Activated CD8-positive, alpha-beta memory T cell treated with anti-CD3 and anti-CD28 coated beads, Interleukin-2, amount 50 U/mL, for 4 hours (primary cell): ENCODE data around the gene GPC6.
"Not testable (repeated sequence)": the region's sequence is repeated elsewhere in the genome, so short reads cannot be mapped to it uniquely, and the experiment has no call there.

ENCODE experiments used
- DNase-seq: peaks from one replicate; pipeline ENCODE4 v3.0.0-alpha.2; 2020

Gene GPC6

DNA sequence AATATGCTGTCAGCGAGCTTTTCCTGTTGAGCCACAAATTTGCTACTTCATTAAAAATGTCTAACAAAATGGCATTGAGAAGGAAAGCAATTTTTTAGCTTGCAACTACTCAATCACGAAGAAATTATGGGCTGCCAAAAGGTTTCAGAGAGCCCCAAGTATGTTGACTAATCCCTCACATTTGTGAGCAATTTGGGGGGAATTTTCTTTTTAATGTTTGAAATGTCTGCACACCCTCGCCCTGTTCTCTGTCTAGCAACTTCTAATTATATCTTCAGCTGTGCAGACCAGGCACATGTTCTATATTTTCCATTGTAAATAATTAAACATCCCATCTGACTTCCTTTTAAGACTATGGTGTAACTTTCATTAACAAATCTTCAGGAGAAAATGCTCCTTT, 1060.0 kb downstream of the GPC6 start:
- no peak for DNase-seq

DNA sequence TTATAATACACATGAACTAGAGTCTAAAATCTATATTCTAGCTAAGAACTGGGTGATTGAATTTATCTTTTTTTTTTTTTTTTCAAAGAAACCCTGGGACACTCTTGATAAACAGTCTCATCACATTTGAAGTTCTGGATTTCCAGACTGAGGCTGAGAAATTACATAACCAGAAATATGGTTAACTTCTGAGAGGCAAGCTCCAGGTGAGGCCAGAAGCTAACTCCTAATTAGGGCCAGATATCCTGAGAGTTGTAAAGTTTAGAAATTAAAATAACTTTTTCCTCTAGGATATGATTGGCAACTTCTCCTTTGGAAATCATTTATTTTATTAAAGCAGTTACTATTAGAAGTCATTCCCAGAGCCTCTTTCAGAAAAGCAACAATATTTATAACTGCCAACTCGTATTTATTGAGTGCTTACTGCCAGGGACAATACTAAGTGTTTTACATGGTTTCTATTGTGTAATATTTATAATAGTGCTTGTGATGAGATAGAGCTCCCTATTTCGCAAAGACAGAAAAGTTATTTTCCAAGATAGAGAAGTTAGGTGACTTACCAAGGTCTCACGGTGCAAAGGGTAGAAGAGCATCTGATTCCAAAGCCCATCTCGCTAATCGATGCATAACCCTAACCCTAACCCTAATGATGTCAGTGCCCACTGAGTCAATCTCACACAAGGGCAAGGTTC, 1065.2 kb downstream of the GPC6 start:
- no peak for DNase-seq

DNA sequence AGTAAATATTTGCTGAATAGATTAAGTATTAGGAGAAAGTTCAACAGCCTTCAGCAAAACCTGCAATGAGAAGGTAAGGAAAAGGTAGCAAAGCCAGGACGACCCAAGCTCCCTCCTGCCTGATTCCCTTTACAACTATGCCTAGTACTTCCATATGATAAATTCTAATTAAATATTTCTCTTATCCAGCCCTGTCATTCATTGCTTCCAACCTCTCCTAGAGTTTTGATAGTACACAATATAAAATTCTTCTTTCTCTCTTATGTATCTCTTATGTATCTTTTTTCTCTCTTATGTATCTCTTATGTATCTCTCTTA, 1065.7 kb downstream of the GPC6 start:
- no peak for DNase-seq

DNA sequence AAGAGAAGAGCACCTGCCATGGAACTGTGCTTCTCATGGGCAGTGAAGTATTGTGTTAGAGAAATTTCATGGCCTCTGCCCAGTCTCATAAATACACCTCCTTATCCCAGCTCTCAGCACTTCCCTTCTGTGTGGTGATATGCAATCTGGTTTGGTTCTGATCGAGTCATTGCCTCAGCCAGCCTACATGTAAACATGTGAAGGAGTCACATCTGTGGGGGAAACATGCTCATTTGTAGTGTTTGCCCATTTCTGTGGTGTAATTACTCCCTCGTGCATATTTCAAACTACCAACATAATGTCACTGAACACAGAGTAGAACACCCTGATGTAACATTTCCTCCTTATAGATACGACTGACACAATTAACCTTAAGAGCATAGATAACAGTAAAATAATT, 1069.9 kb downstream of the GPC6 start:
- DNase-seq, result no peak

DNA sequence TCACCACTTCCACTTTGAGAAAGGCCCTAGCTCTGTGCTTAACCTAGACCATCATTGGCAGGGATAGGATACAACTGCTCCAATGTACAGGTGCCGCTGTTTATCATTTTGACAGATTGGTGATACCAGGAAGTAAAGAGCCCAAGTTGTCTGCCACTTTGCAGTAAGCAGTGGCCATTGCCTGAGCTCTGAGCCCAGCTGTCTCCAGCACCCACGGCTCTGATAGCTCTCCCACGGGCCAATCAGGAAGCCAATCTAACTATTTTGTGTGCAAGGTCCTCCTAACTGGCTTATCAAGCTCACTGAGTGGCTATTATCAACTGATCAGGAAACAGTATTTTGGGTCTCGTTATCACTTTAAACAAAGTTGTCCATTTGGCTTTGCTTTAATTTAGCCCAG, 1071.7 kb downstream of the GPC6 start:
- DNase-seq, result no peak

DNA sequence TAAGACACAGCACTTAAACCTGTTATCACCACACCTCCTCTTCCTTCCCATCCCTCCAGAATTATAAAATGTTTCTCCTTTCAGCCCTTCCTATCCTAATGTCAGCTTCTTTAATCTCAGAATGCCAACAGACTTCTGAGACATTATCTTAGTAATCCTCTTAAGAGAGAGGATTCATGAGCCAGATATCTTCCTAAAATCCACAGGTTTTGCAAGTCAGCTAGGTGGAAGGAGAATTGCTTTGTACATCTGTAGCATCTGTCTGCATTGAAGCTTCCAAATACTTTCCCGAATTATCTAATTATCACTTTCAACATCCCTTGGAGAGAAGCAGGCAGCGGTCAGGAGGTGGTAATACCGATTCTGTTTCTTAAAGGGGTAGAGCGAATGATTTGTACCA, 1073.8 kb downstream of the GPC6 start:
- DNase-seq, result no peak

DNA sequence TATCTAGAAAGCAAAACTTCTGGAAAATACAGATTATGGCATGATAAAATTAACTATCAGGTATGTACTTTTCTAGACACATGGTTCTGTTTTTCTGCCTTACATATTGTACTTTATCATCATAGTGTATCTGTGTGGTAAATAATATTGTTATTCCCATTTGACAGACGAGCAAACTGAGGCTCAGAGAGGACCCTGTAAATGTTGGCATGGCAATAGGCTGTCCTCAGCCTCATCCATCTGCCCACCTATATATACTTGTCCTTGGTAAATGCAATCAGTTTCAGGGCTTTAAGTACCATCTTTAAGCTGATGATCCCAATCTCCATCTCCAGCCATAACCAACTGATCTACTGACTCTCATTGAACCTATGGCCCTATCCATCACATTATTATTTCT, 1074.9 kb downstream of the GPC6 start:
- DNase-seq, result no peak

DNA sequence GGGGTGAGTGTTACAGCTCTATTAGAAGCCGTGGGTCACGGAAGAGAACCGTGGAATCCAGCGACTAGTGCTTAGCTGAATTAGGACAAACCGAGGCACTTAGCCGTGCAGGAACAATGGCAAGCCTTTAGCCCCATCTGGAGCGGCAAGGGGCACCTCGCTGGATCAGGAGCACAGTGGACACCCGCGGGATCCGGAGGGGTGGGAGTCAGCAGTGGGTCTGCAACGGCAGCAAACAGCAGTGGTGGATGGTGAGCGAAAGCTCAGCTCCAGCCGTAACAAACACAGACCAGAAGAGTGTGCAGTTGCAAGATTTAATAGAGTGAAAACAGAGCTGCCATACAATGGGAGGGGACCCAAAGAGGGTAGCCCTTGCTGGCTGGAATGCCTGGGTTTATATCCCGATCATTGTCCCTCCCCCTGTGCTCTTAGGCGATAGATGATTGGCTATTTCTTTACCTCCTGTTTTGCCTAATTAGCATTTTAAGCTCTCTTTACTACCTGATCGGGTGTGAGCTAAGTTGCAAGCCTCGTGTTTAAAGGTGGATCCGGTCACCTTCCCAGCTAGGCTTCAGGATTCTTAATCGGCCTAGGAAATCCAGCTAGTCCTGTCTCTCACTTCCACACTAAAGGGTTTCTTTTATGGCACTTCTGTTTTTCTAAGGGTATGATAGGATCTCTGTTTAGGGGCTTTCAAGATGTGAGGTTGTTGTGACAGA, 1076.4 kb downstream of the GPC6 start:
- not testable (repeated sequence) for DNase-seq

DNA sequence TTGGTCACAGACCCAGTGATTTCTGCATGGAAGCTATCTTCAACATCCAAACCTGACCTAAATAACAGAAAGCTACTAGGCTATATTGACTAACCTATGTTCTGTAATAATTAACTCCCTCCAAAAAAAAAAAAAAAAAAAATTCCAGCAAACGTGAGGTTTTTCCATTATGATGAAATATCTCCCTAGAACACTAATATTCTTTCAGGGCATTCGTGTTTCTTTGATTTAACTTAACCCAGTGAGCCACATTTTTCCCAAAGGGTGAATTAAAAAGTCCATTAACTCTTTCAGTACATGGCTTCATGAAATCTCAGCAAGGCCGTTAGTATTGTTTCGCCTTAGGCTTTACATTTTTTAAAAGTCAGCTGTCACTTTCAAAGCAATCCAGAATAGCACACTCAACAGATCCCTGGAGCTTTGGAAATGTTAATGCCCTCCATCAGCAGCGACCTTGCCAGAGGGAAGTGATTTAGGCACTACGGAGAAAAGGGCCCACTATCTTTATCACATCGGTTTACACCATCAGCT, 1077.1 kb downstream of the GPC6 start:
- DNase-seq, result no peak

DNA sequence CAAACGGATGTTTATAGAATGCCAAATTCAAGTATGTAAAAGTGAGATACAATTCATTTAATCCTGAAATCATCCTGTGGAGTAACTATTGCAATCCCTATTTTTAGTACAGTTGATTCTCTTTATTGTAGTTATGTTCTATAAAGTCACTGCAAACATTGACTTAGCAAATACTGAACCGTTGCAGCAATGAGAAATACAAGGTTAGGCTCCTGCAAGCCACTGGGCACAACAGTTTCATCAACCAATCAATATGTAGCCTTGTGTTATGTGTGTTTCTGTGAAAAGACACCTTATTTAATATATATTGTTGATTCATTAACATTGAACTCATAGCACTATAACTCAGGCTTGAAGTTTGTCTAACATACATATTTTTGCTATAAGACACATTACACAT, 1078.4 kb downstream of the GPC6 start:
- no peak for DNase-seq

DNA sequence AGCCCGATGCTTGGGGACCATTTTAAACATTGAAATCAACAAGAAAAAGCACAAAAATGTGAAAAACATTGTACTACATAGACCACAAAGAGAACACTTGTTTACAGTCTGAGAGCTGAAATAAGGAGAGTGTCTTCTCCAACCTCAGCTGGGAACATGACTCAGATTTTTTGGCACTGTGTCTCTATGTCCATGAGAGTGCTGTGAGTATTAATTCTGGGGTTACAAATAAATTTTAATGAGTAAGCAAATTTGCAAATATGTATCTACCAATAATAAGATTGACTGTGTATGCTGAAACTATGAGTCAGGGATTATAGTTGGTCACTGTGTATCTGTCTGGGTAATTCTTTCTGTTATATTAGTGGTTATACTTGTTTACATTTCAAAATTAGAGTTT, 1078.9 kb downstream of the GPC6 start:
- no peak for DNase-seq

DNA sequence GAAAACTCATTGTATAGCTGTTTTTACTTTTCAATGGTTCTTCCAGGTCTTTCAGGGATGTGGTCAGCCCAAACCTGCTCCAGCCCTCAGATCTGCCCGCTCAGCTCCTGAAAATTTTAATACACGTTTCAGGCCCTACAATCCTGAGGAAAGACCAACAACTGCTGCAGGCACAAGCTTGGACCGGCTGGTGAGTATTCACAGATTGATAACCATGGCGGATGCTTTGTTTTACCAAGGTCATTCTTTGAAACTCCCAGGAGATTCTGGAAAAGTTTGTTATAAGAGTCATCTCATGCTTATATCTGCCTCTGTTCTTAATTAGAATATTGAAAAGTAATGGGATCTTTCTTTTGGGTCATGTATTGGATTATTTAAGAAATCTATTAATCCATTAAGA, 1079.3 kb downstream of the GPC6 start:
- DNase-seq, result no peak

DNA sequence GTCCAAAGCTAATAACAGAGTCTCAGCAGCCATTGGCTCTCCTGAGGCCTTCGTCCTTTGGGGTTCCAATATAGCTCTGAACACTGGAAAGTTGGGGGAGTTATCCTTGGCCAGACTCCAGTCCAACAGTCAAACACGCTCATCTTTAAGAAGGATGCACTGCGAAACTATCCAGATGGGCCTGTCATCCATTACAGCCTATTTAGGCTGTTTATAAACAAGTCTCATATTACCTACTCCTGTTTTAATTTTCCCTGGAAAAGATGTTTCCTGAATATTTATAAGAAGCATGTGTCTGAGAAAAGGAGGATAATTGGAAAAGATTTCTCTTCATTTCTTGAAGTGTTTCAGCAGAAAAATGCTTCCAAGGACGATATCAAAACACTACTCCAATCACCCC, 1082.2 kb downstream of the GPC6 start:
- no peak for DNase-seq

DNA sequence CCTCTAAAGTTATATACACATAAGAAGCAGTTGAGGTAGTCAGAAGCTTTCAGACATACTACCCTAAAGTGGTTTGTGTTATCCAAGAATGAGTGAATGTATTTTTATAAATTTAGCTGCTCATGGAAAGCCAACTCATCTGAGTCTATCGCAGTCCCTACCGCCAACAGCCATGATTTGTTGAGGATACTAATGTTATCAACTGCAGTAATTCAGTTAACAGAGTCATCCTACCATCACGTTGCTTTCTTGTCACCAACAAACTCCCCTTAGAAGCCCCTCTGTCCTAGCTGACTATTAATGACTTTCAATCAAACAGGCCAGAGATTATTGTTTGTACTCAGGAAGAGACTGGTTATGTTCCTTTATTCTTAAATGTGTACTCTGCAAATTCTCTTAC, 1083.0 kb downstream of the GPC6 start:
- no peak for DNase-seq

DNA sequence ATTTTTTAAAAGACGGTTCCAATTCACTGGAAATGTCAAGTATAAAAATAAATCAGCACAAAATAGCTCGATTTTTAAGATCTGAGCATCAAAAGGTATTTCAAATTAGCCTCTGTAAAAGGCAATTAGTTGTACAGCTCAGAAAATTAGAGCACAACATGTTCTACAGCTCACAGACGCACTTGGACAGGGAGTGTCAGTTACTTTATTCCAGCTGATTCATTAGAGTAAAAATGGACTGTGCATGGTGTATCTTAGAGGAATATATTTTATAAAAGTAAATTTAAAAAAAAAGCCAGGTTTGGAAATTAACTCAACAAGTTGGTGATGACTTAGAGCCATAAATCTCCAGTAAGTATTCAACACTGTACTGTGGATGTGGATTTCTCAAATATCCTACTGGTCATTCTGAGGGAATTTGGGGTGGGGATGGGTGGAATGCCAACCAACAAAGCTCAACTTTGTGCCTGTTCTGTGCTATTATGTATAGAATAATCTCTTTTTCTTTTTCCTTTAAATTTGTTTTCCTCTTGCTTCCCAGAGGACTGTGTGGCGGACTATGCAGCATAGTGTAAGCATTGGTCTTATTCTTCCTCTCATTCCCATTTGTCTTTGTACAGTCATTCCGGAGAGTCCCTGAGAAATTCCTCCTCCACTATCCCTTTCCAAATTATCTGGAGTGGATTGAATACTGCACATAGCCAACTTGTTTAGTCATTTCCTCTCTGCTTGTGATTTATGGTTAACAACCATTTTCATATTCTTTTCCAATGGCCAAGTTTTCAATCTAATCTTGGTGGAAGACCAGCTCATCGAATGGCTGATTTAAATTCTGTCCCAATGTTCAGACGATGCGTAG, 1083.6 kb downstream of the GPC6 start:
- no peak for DNase-seq

DNA sequence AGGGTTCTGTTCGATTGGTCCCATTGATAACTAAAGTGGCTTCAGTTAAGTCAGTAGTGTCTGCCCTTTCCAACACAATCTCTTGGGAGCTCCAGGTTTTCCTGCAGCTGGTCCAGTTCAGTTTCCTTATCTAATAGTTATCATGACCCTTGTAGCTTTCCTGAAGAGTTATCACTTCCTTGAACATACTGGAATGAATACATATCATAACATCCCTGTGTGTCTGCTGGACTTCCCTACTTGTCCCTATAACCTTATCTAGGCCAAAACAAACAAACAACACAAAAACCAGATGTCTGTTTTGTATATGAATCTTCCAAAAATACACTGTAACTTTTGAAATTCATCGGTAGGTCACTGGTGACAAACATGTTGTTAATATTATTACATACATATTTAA, 1085.3 kb downstream of the GPC6 start:
- no peak for DNase-seq

DNA sequence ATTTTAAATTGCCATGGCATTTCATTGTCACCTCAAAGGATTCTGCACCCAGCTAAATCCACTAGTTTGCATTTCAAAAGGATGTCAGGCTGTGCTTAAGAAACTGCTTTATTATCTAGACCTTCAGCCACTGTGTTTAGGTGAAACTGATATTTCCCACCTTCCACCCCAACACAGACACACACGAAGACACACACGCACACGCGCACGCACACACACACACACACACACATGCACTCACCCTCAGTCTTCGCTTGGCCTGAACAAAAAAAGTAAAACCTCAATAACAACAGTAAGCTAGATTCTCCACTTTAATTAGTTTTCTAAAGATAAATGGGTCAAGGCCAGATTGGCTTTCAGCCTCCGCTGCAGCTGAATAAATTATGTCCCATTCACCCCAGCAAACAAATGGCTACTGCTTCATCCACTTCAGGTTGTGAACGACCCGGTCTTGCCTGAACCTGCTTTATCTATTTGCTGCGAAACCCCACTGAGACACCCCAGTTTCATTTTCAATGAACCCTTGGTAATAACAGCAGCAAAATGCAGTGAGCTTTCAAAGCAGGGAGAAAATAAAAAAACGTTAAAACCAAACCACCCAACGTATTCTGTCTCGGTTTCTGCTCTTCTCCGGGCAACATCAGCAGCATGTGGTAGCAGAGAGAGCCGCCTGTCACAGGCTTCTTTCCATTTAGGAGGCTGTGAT, 1086.1 kb downstream of the GPC6 start:
- no peak for DNase-seq

DNA sequence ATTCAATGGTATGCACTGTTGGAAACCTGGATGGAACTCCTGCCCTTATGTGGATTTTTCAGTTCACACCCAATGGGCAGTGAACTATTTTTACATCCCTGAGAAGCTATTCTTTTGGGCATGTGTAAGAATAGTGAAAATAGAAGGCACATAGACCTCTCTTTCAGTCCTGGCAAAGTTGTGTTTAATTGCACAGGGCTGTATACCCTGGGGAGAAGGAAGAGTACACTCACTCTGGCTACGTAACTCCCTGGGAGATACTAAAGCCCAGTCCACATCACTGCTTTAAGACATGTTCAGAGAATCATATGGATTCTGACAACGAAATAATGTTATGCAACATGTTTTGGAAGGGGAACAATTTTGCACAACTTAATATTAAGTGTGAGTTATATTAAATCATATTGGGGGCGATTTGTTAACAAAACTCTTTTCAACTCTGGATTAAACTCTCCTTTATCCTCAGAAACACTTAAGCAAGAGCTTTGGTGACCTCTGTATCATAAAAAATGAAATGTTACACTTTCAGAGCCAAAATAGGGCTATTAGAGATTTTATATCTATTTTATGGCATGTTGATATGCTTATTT, 1086.8 kb downstream of the GPC6 start:
- DNase-seq, result no peak

DNA sequence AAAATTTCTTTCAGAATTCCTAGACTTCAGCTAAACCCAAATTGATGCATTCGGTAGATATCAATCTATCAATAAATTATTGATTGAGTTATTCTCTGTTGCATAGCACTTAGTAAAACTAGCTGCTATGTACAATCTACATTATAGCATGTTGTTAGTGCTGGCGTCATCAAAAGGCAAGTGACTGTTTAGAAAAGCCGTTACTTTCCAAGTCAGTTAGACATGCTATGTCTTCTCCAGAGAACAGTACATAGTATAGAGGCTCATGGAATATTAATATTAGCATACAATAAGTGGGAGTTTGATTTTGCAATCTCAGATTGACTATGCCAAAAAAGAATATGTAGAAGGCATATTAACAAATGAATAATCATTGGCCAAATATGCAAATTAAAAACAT, 1087.3 kb downstream of the GPC6 start:
- DNase-seq, result no peak

DNA sequence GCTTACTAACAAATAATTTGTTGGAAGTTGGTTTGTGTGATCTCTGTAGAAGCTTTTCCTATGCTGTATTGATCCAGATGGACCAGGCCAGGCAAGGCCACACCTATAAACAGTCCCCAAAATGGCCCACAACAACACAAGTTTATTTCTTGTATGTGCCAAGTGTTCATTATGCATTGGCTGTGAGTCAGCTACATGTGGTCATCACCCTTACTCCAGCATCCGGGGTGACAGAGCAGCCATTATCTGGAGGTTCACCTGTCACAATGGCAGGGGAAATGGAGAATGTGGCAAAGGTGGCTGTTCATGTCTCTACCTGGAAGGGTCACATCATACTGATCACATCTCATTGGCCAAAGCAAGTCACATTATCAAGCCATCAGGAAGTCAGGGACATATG, 1088.6 kb downstream of the GPC6 start:
- DNase-seq, result no peak

DNA sequence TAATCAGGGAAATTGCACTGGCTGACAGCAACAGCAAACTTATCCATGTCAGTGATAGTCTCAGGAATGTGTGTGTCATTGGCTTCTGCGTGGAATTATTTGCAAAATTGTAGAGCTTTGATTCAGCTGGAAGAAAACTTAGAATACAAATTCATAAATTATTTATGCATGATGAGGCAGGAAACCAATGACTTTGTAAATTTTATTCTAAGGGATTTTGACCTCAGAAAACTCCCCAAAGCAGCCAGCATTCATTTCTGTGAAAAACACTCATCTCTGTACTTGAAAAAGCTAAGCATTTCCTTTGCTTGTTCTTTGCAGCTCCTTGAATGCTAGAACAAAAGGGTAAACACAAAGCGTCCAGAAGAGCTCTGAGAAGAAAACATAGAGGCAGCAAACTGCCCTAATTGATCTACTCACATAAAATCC, 1090.5 kb downstream of the GPC6 start:
- DNase-seq, result no peak

DNA sequence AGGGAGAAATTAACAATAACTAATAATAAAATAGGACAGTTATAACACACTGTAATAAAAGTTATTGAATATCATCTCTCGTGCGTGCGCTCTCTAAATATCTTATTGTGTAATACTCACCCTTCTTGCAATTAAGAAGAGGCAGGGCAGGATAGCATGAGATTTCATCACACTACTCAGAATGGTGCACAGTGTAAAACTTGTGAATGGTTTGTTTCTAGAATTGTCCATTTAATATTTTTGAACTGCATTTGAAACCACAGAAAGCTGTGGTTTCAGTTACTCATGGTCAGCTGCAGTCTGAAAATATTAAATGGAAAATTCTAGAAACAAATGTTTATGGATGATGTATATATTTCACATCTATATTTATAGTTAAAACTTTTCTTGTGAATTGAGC, 1091.8 kb downstream of the GPC6 start:
- no peak for DNase-seq

DNA sequence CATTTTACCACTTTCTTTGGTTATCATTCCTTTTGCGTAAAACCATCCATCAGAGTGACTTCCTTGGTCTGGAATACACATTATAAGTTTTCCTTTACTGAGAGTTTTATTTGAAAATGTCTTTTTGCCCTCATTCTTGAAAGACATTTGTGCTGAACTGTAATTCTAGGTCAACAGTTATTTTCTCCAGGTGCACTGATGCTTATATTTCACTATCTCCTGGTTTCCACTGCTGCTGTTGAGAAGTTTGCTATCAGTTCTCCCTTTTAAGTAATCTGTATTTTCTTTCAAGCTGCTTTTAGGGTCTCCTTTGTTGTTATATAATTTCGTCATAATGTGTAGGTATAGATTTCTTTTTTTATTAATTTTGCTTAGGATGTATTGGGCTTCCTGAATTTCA, 1092.9 kb downstream of the GPC6 start:
- DNase-seq, result no peak
